Fibroblast of villous mesenchyme (primary cell): Measurements from ENCODE around the gene FBF1. TPM values are rescaled to one million over a fixed set of nuclear protein-coding genes. Genes with fewer than 3 reads are reported as not detected.
"Not testable (repeated sequence)": the region's sequence is repeated elsewhere in the genome, so short reads cannot be mapped to it uniquely, and the experiment has no call there.

Experiments
- DNase-seq: peaks from one replicate; pipeline ENCODE4 v3.0.0-alpha.2; 2010; ENCODE audit warnings: low read depth
- H3K4me3 ChIP-seq: 2 replicates; pipeline ENCODE4 v1.5.1; 2011; ENCODE audit warnings: low read depth, mild to moderate bottlenecking, low read length
- total RNA-seq: library from RNA; depleted of rRNA; stranded (reverse); fragments of >200 nt; gene quantifications from 2 replicates; pipeline ENCODE4 v1.2.3, GENCODE V29; 2012
- TF ChIP-seq, protein P1 (sequence below): IDR thresholded peaks from 2 replicates; pipeline ENCODE4 v1.5.1; 2012; ENCODE audit warnings: low read depth, mild to moderate bottlenecking, low read length; ENCODE audit not compliant: insufficient read depth

Gene FBF1
- total RNA-seq, 1 donor: 16.0 TPM

DNA sequence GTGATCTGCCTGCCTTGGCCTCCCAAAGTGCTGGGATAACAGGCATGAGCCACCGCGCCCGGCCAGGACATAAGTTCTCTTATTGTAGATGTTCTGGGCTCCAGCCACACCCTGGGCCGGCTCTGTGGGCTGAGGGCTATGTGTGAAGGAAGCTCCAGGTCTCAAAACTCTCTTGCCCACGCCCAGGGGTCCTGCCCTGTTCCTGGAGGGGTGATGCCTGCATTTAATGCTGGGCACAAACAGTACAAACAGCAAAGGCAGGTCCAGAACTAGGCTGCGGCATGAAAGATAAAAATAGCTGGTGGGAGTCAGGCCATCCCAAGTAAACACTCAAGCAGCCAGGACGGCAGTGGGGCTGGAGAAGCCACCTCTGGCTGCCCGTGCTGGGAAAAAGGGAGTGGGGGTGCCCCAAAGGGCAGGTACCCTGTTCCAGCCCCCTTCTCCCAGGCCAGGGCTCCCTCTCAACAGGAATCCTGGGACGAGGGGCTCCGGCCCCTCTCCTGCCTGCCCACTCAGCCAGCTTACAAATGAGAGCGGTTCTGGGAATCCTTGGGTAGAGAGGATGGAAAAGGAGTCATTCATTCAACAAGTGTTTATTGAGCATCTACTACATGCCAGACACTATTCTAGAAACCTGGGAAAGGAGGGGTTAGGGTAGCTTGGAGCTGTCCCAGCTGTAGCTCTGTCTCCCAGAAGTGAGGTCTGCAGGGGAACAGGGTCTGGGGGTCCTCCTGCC lies 67.1 kb downstream of the FBF1 start:
- H3K4me3 ChIP-seq: no peak overlapping the region
- no peak for DNase-seq
- TF ChIP-seq, protein P1, sequence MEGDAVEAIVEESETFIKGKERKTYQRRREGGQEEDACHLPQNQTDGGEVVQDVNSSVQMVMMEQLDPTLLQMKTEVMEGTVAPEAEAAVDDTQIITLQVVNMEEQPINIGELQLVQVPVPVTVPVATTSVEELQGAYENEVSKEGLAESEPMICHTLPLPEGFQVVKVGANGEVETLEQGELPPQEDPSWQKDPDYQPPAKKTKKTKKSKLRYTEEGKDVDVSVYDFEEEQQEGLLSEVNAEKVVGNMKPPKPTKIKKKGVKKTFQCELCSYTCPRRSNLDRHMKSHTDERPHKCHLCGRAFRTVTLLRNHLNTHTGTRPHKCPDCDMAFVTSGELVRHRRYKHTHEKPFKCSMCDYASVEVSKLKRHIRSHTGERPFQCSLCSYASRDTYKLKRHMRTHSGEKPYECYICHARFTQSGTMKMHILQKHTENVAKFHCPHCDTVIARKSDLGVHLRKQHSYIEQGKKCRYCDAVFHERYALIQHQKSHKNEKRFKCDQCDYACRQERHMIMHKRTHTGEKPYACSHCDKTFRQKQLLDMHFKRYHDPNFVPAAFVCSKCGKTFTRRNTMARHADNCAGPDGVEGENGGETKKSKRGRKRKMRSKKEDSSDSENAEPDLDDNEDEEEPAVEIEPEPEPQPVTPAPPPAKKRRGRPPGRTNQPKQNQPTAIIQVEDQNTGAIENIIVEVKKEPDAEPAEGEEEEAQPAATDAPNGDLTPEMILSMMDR: no peak

DNA sequence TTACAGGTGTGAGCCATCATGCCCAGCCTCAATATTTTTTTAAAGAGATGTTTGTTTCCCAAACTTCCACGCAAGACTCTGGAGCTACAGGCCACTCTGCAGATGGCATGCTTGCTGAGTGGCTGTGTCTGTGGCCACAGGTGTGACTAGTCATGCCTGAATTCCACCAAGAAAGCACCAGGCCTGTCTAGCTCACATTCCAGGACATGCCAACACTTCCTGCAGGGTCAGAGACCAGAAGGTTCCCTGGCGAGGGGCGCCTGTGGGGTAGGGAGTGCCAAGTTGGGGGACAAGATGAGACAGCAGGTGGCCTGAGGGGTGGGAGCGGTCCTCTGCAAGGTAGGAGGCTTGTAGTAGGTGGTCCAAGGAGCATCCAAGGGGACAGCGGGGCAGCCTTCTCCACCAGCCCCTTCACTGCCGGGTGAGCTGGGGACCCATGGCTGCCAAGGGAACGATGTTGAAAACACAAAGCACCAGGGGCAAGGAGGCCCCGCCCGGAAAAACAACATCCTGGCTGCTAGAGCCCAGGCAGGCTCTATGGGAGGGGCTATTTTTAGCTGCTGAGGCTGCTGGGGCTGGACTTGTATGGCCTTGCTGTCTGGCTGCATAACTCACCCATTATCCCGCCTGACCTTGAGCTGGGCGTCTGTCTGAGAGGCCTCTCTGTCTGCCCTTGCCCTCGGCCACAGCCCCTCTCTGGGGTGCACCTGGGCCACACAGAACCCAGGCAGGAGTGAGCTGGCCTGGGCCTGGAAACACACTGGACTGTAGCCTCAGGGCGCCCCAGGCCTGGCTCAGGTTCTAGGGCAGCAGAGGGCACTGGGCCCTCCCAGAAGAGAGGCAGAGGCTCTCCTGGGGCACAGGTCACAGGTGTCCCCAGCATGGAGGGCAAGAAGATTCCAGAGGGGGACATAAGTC lies 68.1 kb downstream of the FBF1 start:
- H3K4me3 ChIP-seq: no peak overlapping the region
- peak; percentile 84 for DNase-seq
- TF ChIP-seq, protein P1: no peak

DNA sequence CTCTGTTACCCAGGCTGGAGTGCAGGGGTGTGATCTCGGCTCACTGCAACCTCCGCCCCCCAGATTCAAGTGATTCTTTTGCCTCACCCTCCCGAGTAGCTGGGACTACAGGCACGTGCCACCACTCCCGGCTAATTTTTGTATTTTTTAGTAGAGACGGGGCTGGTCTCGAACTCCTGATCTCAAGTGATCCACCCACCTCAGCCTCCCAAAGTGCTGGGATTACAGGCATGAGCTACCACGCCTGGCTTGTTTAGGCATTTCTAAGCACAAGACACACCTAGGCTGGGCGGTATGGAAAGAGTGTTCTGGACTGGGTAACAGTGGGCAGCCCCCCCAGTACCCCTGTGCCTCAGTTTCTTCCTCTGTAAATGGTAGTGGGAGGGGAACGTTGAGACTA lies 70.6 kb downstream of the FBF1 start:
- DNase-seq, H3K4me3 ChIP-seq: not testable (repeated sequence)

DNA sequence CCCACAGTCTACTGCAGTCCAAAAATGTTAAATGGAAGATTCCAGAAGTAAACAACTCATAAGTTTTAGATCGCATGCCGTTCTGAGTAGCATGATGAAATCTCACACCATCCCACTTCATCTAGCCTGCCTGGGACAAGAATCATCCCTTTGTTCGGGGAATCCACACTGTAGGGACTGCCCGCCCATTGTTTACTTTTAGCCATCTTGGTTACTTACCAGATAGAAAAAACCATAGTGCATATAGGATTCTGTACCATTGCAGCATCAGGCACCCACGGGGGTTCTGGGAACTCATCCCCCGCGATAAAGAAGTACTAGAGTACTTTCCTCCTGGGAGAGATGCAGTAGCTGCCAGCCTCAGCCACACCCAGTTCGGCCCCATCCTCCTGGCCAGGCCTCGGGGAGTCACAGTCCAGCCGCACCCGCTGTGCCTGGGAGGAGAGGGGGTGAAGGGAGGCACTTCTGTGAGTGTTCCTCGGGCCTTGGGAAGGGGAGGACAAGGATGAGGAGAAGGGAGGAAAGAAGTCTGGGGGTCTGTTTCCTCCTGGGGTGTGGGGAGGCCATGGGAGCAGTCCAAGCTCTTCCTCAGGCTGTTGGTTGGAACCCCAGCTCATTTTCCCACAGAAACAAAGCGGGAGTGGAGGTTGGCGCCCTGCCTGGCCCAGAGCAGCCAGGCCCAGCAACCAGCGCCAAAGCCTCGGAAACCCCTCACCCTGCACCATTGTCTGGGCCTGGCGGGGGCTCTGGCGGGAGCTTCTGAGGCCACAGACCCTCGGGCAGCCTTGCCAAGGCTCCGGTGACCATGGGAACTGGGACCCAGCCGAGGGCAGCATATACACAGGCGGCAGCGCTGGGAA lies 71.3 kb downstream of the FBF1 start:
- DNase-seq: peak; percentile 84
- TF ChIP-seq, protein P1: no peak
- H3K4me3 ChIP-seq: peak overlapping the region; percentile 6

DNA sequence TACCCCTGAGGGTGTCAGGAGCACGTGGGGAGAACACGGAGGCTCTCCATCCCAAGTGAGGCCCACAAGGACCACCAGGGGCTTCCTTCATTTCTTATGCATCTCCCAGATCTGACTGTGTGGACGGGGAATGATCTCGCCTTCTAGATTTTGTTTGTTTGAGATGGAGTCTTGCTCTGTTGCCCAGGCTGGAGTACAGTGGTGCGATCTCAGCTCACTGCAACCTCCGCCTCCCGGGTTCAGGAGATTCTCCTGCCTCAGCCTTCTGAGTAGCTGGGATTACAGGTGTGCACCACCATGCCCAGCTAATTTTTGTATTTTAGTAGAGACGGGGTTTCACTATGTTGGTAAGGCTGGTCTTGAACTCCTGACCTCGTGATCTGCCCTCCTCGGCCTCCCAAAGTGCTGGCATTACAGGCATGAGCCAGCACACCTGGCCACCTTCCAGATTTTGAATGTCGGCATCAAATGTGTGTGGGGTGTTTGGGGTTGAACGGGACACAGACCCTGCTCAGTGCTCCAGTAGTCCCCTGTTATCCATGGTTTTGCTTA lies 72.0 kb downstream of the FBF1 start:
- H3K4me3 ChIP-seq, DNase-seq: not testable (repeated sequence)

DNA sequence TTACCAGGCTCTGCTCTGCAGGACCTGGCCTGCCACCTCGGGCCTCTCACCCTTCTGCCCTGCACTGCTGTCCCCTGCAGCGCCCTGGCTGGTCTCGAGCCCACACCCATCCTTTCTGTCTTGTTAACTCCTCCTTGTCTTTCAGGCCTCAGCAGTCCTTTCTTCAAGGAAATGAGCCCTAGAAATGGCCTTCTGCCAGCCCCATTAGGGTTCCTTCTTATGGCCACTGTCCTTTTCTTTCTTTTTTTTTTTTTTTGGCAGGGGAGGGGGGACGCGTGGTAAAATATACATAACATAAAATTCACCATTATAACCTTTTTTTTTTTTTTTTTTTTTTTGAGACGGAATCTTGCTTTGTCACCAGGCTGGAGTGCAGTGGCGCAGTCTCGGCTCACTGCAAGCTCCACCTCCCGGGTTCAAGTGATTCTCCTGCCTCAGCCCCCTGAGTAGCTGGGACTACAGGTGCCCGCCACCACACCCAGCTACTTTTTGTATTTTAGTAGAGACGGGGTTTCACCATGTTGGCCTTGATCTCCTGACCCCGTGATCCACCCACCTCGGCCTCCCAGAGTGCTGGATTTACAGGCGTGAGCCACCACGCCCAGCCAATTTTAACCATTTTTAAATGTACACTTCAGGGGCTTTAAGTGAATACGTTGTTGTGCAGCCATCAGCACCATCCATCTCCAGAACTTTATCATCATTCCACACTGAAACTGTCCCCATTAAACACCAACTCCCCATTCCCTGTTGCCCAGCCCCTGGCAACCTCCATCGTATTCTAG lies 75.2 kb downstream of the FBF1 start:
- not testable (repeated sequence) for DNase-seq

DNA sequence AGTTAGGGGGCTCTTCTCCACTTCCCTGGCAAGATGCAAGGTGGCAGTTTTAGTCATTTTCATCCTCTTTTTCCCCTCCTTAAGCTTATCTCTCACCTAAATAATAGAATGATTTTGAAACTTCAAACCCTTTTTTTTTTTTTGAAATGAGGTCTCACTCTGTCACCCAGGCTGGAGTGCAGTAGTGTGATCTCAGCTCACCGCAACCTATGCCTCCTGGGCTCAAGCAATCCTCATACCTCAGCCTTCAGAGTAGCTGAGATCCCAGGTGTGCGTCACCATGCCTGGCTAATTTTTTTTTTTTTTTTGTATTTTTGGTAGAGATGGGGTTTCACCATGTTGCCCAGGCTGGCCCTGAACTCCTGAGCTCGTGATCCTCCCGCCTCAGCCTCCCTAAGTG lies 76.0 kb downstream of the FBF1 start:
- DNase-seq, H3K4me3 ChIP-seq: not testable (repeated sequence)

More for the DNA sequence above, 75.2 kb downstream of the FBF1 start:
- not testable (repeated sequence) for H3K4me3 ChIP-seq

DNA sequence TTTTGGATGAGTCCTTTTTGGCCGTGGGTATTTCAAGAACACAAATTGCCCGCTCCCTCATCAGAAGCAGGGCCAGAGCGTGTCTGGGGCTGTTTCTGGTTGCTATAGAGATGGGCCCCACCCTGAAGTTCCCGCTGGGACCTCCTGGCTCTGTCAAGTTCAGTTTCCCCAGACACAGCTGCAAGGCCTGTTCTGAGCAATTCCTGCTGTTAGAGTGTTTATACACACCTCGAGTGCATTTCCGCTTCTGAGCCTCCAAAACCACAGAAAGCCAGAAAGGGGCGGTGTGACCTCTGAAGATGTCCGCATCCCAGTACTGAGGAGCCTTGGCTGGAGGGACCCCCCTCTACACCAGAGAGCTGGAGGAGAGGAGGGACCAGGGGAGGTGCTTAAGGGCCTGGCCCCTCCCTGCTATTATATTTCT lies 76.4 kb downstream of the FBF1 start:
- TF ChIP-seq, protein P1: no peak
- H3K4me3 ChIP-seq: peak overlapping the region; percentile 10
- peak; percentile 98 for DNase-seq
